Neuronal stem cell (in vitro differentiated cells): ENCODE results near the gene TM9SF3.

ENCODE experiments used
- DNase-seq: peaks from one replicate; pipeline ENCODE4 v3.0.0-alpha.2; 2013; ENCODE audit warnings: low spot score
- H2AFZ ChIP-seq: one replicate; pipeline ENCODE4 v1.6.1; 2013; ENCODE audit warnings: mild to moderate bottlenecking, low read length, inconsistent platforms
- H2AK5ac ChIP-seq: 2 replicates; pipeline ENCODE4 v1.6.1; 2013; ENCODE audit warnings: low read depth, mild to moderate bottlenecking, inconsistent platforms, low read length, moderate library complexity, mixed read lengths
- H2BK120ac ChIP-seq: 2 replicates; pipeline ENCODE4 v1.6.1; 2013; ENCODE audit warnings: low read depth, mild to moderate bottlenecking, inconsistent platforms, low read length, moderate library complexity, mixed read lengths
- H2BK12ac ChIP-seq: one replicate; pipeline ENCODE4 v1.6.1; 2013; ENCODE audit warnings: low read length, inconsistent platforms
- H2BK15ac ChIP-seq: 2 replicates; pipeline ENCODE4 v1.6.1; 2013; ENCODE audit warnings: mild to moderate bottlenecking, low read length, inconsistent platforms, mixed read lengths
- H2BK5ac ChIP-seq: one replicate; pipeline ENCODE4 v1.6.1; 2013; ENCODE audit warnings: inconsistent platforms, mild to moderate bottlenecking, low read length, moderate library complexity
- H3K14ac ChIP-seq: one replicate; pipeline ENCODE4 v1.6.1; 2013; ENCODE audit warnings: low read length, inconsistent platforms
- H3K18ac ChIP-seq: 2 replicates; pipeline ENCODE4 v1.6.1; 2013; ENCODE audit warnings: low read length, inconsistent platforms
- H3K23ac ChIP-seq: 2 replicates; pipeline ENCODE4 v1.6.1; 2013; ENCODE audit warnings: low read depth, mild to moderate bottlenecking, mixed read lengths, low read length, inconsistent platforms; ENCODE audit not compliant: poor library complexity
- H3K27ac ChIP-seq: replicated peaks from 3 replicates; pipeline ENCODE4 v1.5.1; 2013; ENCODE audit warnings: low read length, inconsistent platforms
- H3K27me3 ChIP-seq, 3 experiments: 2 replicates each; pipeline ENCODE4 v1.6.1; 2013; ENCODE audit warnings: low read length in 3 of 3, mild to moderate bottlenecking in 2 of 3, inconsistent platforms in 1 of 3, low read depth in 1 of 3, mixed read lengths in 1 of 3, moderate library complexity in 1 of 3; ENCODE audit not compliant: control insufficient read depth in 3 of 3, insufficient read depth in 3 of 3
- H3K36me3 ChIP-seq, 2 donors: replicated peaks in 1 of 2; 2 replicates each; pipeline ENCODE4 v1.6.1; 2013; ENCODE audit warnings: low read length in 2 of 2; ENCODE audit not compliant: control insufficient read depth in 2 of 2, insufficient read depth in 2 of 2
- H3K4ac ChIP-seq: 2 replicates; pipeline ENCODE4 v1.6.1; 2013; ENCODE audit warnings: inconsistent platforms, mild to moderate bottlenecking, low read length, moderate library complexity
- H3K4me1 ChIP-seq, 2 donors: 1 replicate in 1 of 2; 2 replicates in 1 of 2; pipeline ENCODE4 v1.6.1; 2013; ENCODE audit warnings: low read length in 2 of 2, low read depth in 1 of 2; ENCODE audit not compliant: control insufficient read depth in 2 of 2, insufficient read depth in 1 of 2
- H3K4me2 ChIP-seq: one replicate; pipeline ENCODE4 v1.6.1; 2013; ENCODE audit warnings: mild to moderate bottlenecking, low read length, inconsistent platforms; ENCODE audit not compliant: insufficient read depth, poor library complexity, severe bottlenecking
- H3K4me3 ChIP-seq, 2 donors: 2 replicates each; pipeline ENCODE4 v1.5.1; 2013; ENCODE audit warnings: low read length in 2 of 2, mild to moderate bottlenecking in 2 of 2, inconsistent platforms in 1 of 2, moderate library complexity in 1 of 2
- H3K79me1 ChIP-seq: one replicate; pipeline ENCODE4 v1.6.1; 2013; ENCODE audit warnings: low read depth, mild to moderate bottlenecking, inconsistent platforms, low read length, moderate library complexity
- H3K9ac ChIP-seq: one replicate; pipeline ENCODE4 v1.6.1; 2013; ENCODE audit warnings: mild to moderate bottlenecking, low read depth, low read length, inconsistent platforms; ENCODE audit not compliant: poor library complexity
- H3K9me3 ChIP-seq, 2 donors: replicated peaks in 1 of 2; 2 replicates each; pipeline versions ENCODE3 to v1.6.1; 2013; ENCODE audit warnings: low read length in 2 of 2, mild to moderate bottlenecking in 2 of 2, inconsistent platforms in 1 of 2, low read depth in 1 of 2, mixed read lengths in 1 of 2, moderate library complexity in 1 of 2; ENCODE audit not compliant: control insufficient read depth in 2 of 2, insufficient read depth in 1 of 2
- H4K8ac ChIP-seq: one replicate; pipeline ENCODE4 v1.6.1; 2013; ENCODE audit warnings: low read depth, mild to moderate bottlenecking, inconsistent platforms, low read length, moderate library complexity
- H4K91ac ChIP-seq: one replicate; pipeline ENCODE4 v1.6.1; 2013; ENCODE audit warnings: low read length, low read depth, mild to moderate bottlenecking, inconsistent platforms; ENCODE audit not compliant: poor library complexity
- WGBS, 2 donors: extraction: QIAGEN DNeasy Blood & Tissue Kit; methylation state at CpG; one replicate each; pipeline ENCODE4 v1.1.7; 2013; ENCODE audit warnings: missing lambda C conversion rate in 2 of 2, mixed read lengths in 1 of 2; ENCODE audit not compliant: insufficient read length in 2 of 2, insufficient replicate concordance in 1 of 2; ENCODE audit errors: extremely low coverage in 2 of 2; 5-methylcytosine and 5-hydroxymethylcytosine counted together

The TM9SF3 gene

GRCh38 chr10:96613576-96613975 lies 26.8 kb upstream of the TM9SF3 start:
- Histone ChIP-seq H3K36me3 (no peaks in the 10 kb centered on the region), H3K4ac (no peak overlapping the region), H4K91ac (no peak overlapping the region), H2BK12ac (no peak overlapping the region), H3K14ac (no peak overlapping the region), H3K79me1 (no peaks in the 10 kb centered on the region), H3K23ac (no peak overlapping the region), H3K4me2 (no peak overlapping the region), H2BK120ac (no peak overlapping the region), H3K4me1 (peaks cover 1 to 2% of the 10 kb centered on the region in 2 donors), H3K4me3 (no peak overlapping the region), H3K9me3 (no peaks in the 10 kb centered on the region), H2BK5ac (no peak overlapping the region), H3K27ac (no peak overlapping the region), H2BK15ac (no peak overlapping the region), H4K8ac (no peak overlapping the region), H3K27me3 (peaks cover 0 to 36% (median 0%) of the 10 kb centered on the region in 3 experiments), H2AFZ (no peak overlapping the region), H2AK5ac (no peak overlapping the region), H3K9ac (no peak overlapping the region), H3K18ac (no peak overlapping the region)
- no peak for DNase-seq
- no CpG with 5 or more reads among the region's 3 CpGs for WGBS, 2 donors

GRCh38 chr10:96612055-96612830 lies 25.4 kb upstream of the TM9SF3 start:
- no peak overlapping the region for H3K18ac ChIP-seq
- DNase-seq: no peak
- no peak overlapping the region for H4K91ac ChIP-seq
- no peak overlapping the region for H3K4me3 ChIP-seq
- no peak overlapping the region for H4K8ac ChIP-seq
- H2AK5ac ChIP-seq: no peak overlapping the region
- H3K27ac ChIP-seq: no peak overlapping the region
- no CpG with 5 or more reads among the region's 8 CpGs for WGBS, 2 donors
- no peak overlapping the region for H2BK12ac ChIP-seq
- no peaks in the 10 kb centered on the region for H3K9me3 ChIP-seq
- no peaks in the 10 kb centered on the region for H3K36me3 ChIP-seq
- H3K23ac ChIP-seq: no peak overlapping the region
- no peak overlapping the region for H3K4me2 ChIP-seq
- H3K9ac ChIP-seq: no peak overlapping the region
- no peak overlapping the region for H2BK120ac ChIP-seq
- peaks cover 4 to 7% of the 10 kb centered on the region in 2 donors for H3K4me1 ChIP-seq
- no peaks in the 10 kb centered on the region for H3K79me1 ChIP-seq
- H3K4ac ChIP-seq: no peak overlapping the region
- no peak overlapping the region for H2AFZ ChIP-seq
- H3K27me3 ChIP-seq: peaks cover 0 to 40% (median 0%) of the 10 kb centered on the region in 3 experiments
- H2BK5ac ChIP-seq: no peak overlapping the region
- no peak overlapping the region for H3K14ac ChIP-seq
- H2BK15ac ChIP-seq: no peak overlapping the region

- Histone ChIP-seq H2AFZ (no peak overlapping the region), H3K14ac (no peak overlapping the region), H2AK5ac (no peak overlapping the region), H3K79me1 (no peaks in the 10 kb centered on the region), H2BK15ac (no peak overlapping the region), H3K18ac (no peak overlapping the region), H3K27ac (no peak overlapping the region), H3K4me2 (no peak overlapping the region), H2BK5ac (no peak overlapping the region), H3K4ac (no peak overlapping the region), H3K4me1 (peaks cover 4 to 14% of the 10 kb centered on the region in 2 donors), H3K27me3 (peaks cover 0 to 36% (median 0%) of the 10 kb centered on the region in 3 experiments), H3K36me3 (no peaks in the 10 kb centered on the region), H4K91ac (no peak overlapping the region), H4K8ac (no peak overlapping the region), H3K9me3 (no peaks in the 10 kb centered on the region), H3K23ac (no peak overlapping the region), H3K9ac (no peak overlapping the region), H2BK12ac (no peak overlapping the region), H3K4me3 (no peak overlapping the region), H2BK120ac (no peak overlapping the region)
- whole genome bisulfite sequencing, 2 donors: no CpG with 5 or more reads among the region's 6 CpGs
- DNase-seq: no peak
Observed at GRCh38 chr10:96610817-96611216, 24.0 kb upstream of the TM9SF3 start.

GRCh38 chr10:96609510-96609909 lies 22.7 kb upstream of the TM9SF3 start:
- peak overlapping the region; percentile 32 for H3K9ac ChIP-seq
- H3K27ac ChIP-seq: no peak overlapping the region
- H3K36me3 ChIP-seq: no peaks in the 10 kb centered on the region
- H3K4me2 ChIP-seq: no peak overlapping the region
- WGBS, 2 donors: no CpG with 5 or more reads among the region's 7 CpGs
- no peak for DNase-seq
- H3K79me1 ChIP-seq: no peaks in the 10 kb centered on the region
- peak overlapping the region; percentile 0 for H2BK15ac ChIP-seq
- H2AFZ ChIP-seq: no peak overlapping the region
- H3K23ac ChIP-seq: no peak overlapping the region
- H2BK5ac ChIP-seq: no peak overlapping the region
- H3K4me3 ChIP-seq: no peak overlapping the region
- no peak overlapping the region for H2BK12ac ChIP-seq
- no peak overlapping the region for H3K4ac ChIP-seq
- H3K27me3 ChIP-seq: peaks cover 0 to 36% (median 0%) of the 10 kb centered on the region in 3 experiments
- no peak overlapping the region for H4K8ac ChIP-seq
- no peak overlapping the region for H2BK120ac ChIP-seq
- no peak overlapping the region for H3K14ac ChIP-seq
- H3K18ac ChIP-seq: no peak overlapping the region
- peaks cover 4 to 14% of the 10 kb centered on the region in 2 donors for H3K4me1 ChIP-seq
- H4K91ac ChIP-seq: no peak overlapping the region
- H3K9me3 ChIP-seq: no peaks in the 10 kb centered on the region
- H2AK5ac ChIP-seq: no peak overlapping the region
